H1 (cell line): Measurements from ENCODE around the gene FBXO11. TPM values are rescaled to one million over a fixed set of nuclear protein-coding genes. Genes with fewer than 3 reads are reported as not detected.

Experiments used
- CBX5 ChIP-seq: fragments of 300-800, 300-1000 bp; sonication (generic); IDR thresholded peaks from 2 replicates; pipeline ENCODE4 v1.7.1; 2016; ENCODE audit warnings: antibody characterized with exemption, low read length, low read depth
- CHD1 ChIP-seq: IDR thresholded peaks from 2 replicates; pipeline ENCODE4 v1.6.1; 2012; ENCODE audit warnings: low read depth, low read length, improper control_type of control experiment
- CHD7 ChIP-seq: fragments of 300-600 bp; sonication (generic); IDR thresholded peaks from 2 replicates; pipeline ENCODE4 v1.7.1; 2012; ENCODE audit warnings: low read length, moderate library complexity, mild to moderate bottlenecking, inconsistent platforms; ENCODE audit not compliant: insufficient replicate concordance
- CTCF ChIP-seq, 3 experiments: IDR thresholded peaks; 1 replicate in 2 of 3; 2 replicates in 1 of 3; pipeline versions ENCODE4 v1.5.1 to v1.6.1; 2011; ENCODE audit warnings: low read length in 3 of 3, mild to moderate bottlenecking in 3 of 3, inconsistent platforms in 2 of 3, low read depth in 1 of 3, moderate library complexity in 1 of 3; ENCODE audit not compliant: insufficient read depth in 1 of 3; ENCODE audit errors: control extremely low read depth in 1 of 3
- FOSL1 ChIP-seq: IDR thresholded peaks from 2 replicates; pipeline ENCODE4 v1.6.1; 2011; ENCODE audit warnings: mild to moderate bottlenecking, low read depth, low read length, moderate library complexity; ENCODE audit not compliant: insufficient read depth
- GABPA ChIP-seq: IDR thresholded peaks from 2 replicates; pipeline ENCODE4 v1.6.1; 2011; ENCODE audit warnings: mild to moderate bottlenecking, low read length, moderate library complexity, borderline replicate concordance; ENCODE audit not compliant: insufficient read depth
- GTF2F1 ChIP-seq: IDR thresholded peaks from 2 replicates; pipeline ENCODE4 v1.6.1; 2012; ENCODE audit warnings: low read depth, low read length, improper control_type of control experiment, borderline replicate concordance
- MAX ChIP-seq: IDR thresholded peaks from 2 replicates; pipeline ENCODE4 v1.6.1; 2012; ENCODE audit warnings: inconsistent platforms
- TAF1 ChIP-seq: IDR thresholded peaks from 2 replicates; pipeline ENCODE4 v1.6.1; 2011; ENCODE audit warnings: mild to moderate bottlenecking, low read depth, low read length
- polyA plus RNA-seq, 7 experiments: library from polyadenylated mRNA; depleted of rRNA in 3 of 7; stranded (reverse) in 5 of 7; unstranded in 2 of 7; fragments of >200 nt in 5 of 7; fragments of 200-250 nt in 2 of 7; gene quantifications; 1 replicate in 5 of 7; 2 replicates in 1 of 7; 4 replicates in 1 of 7; pipeline versions ENCODE4 v1.2.1 to v1.2.3, GENCODE V29; 2011 to 2013; ENCODE audit warnings: missing spikeins in 2 of 7, mixed read lengths in 2 of 7
- total RNA-seq: library from RNA; stranded (reverse); fragmentation: NEBNext Ultra II Directional; extraction: Animal tissue kit (Norgen Biotek cat#: 25700); gene quantifications from 2 replicates; pipeline ENCODE4 v1.2.1, GENCODE V29; 2021

The FBXO11 gene
- total and polyA plus RNA-seq, 2 of the 8 experiments (the other 6 are each of a cell fraction or from before 2014, with no cell fraction given) = 21.7 to 57.3 TPM

- TF ChIP-seq CHD7 = no peak
- TF ChIP-seq CTCF (IDR thresholded peaks at IDR 0.05; ENCODE audit: control extremely low read depth in 1 of 3, insufficient read depth in 1 of 3, low read depth in 1 of 3, low read length in 3 of 3) = no peak
- no peak for TF ChIP-seq GABPA
- no peak for TF ChIP-seq CHD1
- no peak for TF ChIP-seq MAX
- no peak for TF ChIP-seq FOSL1
- TF ChIP-seq CBX5 = no peak
- TF ChIP-seq GTF2F1 = no peak
- no peak for TF ChIP-seq TAF1
Observed at GRCh38 chr2:47774567-47774966, 131.7 kb downstream of the FBXO11 start (continued).
